CD8-positive, alpha-beta memory T cell (primary cell): Measurements from ENCODE around the gene RIPK3. TPM values are rescaled to one million over a fixed set of nuclear protein-coding genes. Genes with fewer than 3 reads are reported as not detected.

ENCODE experiments used
- CTCF ChIA-PET: fragments of 350-600 bp; sonication (Branson Sonifier 250); formaldehyde crosslinking; loops from one replicate; lab custom pipeline; 2021; ENCODE audit warnings: antibody characterized with exemption; lab: Charles Lee
- POLR2A ChIA-PET: fragments of 350-600 bp; sonication (Branson Sonifier 250); formaldehyde crosslinking; loops from one replicate; lab custom pipeline; 2021; ENCODE audit warnings: antibody characterized with exemption; lab: Charles Lee
- DNase-seq, 5 donors: peaks; one replicate each; pipeline versions ENCODE4 v3.0.0 to v3.0.0-alpha.2; 2020 to 2022; ENCODE audit warnings: mixed read lengths in 1 of 5
- H3K27ac ChIP-seq: one replicate; pipeline ENCODE4 v1.7.0; 2013; ENCODE audit warnings: low read depth, mild to moderate bottlenecking, low read length, moderate library complexity
- H3K27me3 ChIP-seq: 2 replicates; pipeline ENCODE4 v1.7.0; 2013; ENCODE audit warnings: low read length, mild to moderate bottlenecking; ENCODE audit not compliant: insufficient read depth, poor library complexity, severe bottlenecking
- H3K36me3 ChIP-seq: 2 replicates; pipeline ENCODE4 v1.7.0; 2013; ENCODE audit warnings: mild to moderate bottlenecking, low read length, moderate library complexity; ENCODE audit not compliant: insufficient read depth
- H3K4me1 ChIP-seq: 2 replicates; pipeline ENCODE4 v1.7.0; 2013; ENCODE audit warnings: mild to moderate bottlenecking, low read length, moderate library complexity; ENCODE audit not compliant: insufficient read depth
- H3K4me3 ChIP-seq: 2 replicates; pipeline ENCODE4 v1.7.0; 2013; ENCODE audit warnings: mild to moderate bottlenecking, low read length
- H3K9me3 ChIP-seq: 2 replicates; pipeline ENCODE4 v1.7.0; 2013; ENCODE audit warnings: mild to moderate bottlenecking, low read length
- H3K27ac Mint-ChIP-seq, 8 donors: one replicate each; pipeline ENCODE4 v1.8.0; 2020 to 2021; ENCODE audit warnings: mixed read lengths in 8 of 8, mild to moderate bottlenecking in 6 of 8, inconsistent platforms in 3 of 8, moderate library complexity in 3 of 8
- H3K27me3 Mint-ChIP-seq, 2 donors: one replicate each; pipeline ENCODE4 v1.8.0; 2020 to 2021; ENCODE audit warnings: mixed read lengths in 2 of 2, mild to moderate bottlenecking in 1 of 2, moderate library complexity in 1 of 2
- H3K36me3 Mint-ChIP-seq, 3 donors: one replicate each; pipeline ENCODE4 v1.8.0; 2020 to 2021; ENCODE audit warnings: mixed read lengths in 3 of 3, inconsistent platforms in 1 of 3, mild to moderate bottlenecking in 1 of 3
- H3K4me1 Mint-ChIP-seq, 3 donors: one replicate each; pipeline ENCODE4 v1.8.0; 2020 to 2021; ENCODE audit warnings: mixed read lengths in 3 of 3, inconsistent platforms in 1 of 3, mild to moderate bottlenecking in 1 of 3
- H3K4me3 Mint-ChIP-seq, 7 donors: one replicate each; pipeline ENCODE4 v1.8.0; 2020 to 2021; ENCODE audit warnings: mixed read lengths in 7 of 7, mild to moderate bottlenecking in 6 of 7, moderate library complexity in 4 of 7, inconsistent platforms in 2 of 7
- H3K9me3 Mint-ChIP-seq, 5 donors: one replicate each; pipeline ENCODE4 v1.8.0; 2020 to 2022; ENCODE audit warnings: mixed read lengths in 5 of 5, mild to moderate bottlenecking in 3 of 5, moderate library complexity in 2 of 5, inconsistent platforms in 1 of 5
- polyA plus RNA-seq: library from polyadenylated mRNA; unstranded; fragments of 300-500 nt; fragmentation: Illumina TruSeq; gene quantifications from one replicate; pipeline ENCODE4 v1.2.3, GENCODE V29; 2021
- total RNA-seq, 2 experiments: library from RNA; stranded (reverse); gene quantifications; one replicate each; pipeline ENCODE4 v1.2.3, GENCODE V29; 2021

RIPK3 gene
- total and polyA plus RNA-seq, 3 experiments from 2014 or later, result 11.6 to 15.4 (median 12.5) TPM

DNA sequence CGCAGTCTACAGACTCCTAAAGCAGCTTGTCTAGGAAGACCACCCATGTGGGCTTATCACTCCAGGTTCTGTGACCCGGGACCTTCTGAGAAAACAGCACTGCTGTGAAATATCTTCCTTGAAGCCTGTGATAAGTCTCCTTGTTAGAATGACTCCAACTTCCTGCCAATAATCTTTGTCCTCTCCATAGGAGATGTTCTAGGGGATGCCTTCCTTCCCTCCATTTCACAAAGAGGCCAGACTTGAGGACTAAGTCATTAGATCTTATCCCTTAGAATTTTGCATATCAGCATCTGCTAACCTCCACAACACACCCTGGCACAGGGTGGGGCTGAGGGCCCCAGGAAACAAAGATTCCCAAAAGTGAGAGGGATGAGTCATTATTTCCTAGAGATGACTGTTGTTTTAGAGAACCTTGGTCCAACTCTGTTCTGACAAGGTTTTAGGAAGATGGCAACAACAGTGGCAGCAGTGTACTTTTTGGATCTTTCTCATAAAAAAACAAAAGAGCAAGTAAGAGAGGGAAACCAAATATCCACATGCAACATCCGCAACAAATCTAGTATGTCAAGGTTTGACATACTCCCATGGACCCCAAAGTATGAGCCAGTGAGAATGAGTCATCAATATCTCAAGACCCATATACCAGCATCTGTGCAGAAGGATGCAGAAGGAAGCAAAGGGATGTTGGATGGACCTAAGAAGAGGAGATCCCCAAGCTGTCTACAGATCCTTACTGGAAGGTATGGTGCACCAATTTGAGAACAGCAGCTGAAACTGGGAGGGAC lies 22.5 kb downstream of the RIPK3 start:
- Histone ChIP-seq H3K27ac (no peak overlapping the region), H3K4me1 (peaks cover 31% of the 10 kb centered on the region), H3K36me3 (no peaks in the 10 kb centered on the region), H3K9me3 (no peaks in the 10 kb centered on the region), H3K4me3 (no peak overlapping the region), H3K27me3 (no peaks in the 10 kb centered on the region)
- ChIA-PET CTCF (interaction anchor here (0.7 to 1.9 kb wide), 4 partner anchors 9 to 20 kb away, joined by 3 to 6 read pairs (median 4); partner anchors contain the start of gene CIDEB), POLR2A (no interaction called here)
- Mint-ChIP-seq H3K27ac (peak overlapping the region in 4 of 8 donors; percentile 40 to 71 (median 63)), H3K27me3 (peaks cover 2 to 5% of the 10 kb centered on the region in 2 donors), H3K4me1 (peaks cover 36 to 41% (median 39%) of the 10 kb centered on the region in 3 donors), H3K36me3 (peaks cover 0 to 2% (median 0%) of the 10 kb centered on the region in 3 donors), H3K9me3 (no peaks in the 10 kb centered on the region), H3K4me3 (no peak overlapping the region)
- DNase-seq, result no peak

- H3K4me1 ChIP-seq, result peaks cover 38% of the 10 kb centered on the region
- peaks cover 2 to 5% of the 10 kb centered on the region in 2 donors for H3K27me3 Mint-ChIP-seq
- H3K9me3 Mint-ChIP-seq, result no peaks in the 10 kb centered on the region
- H3K4me3 Mint-ChIP-seq, result no peak overlapping the region
- H3K27me3 ChIP-seq, result no peaks in the 10 kb centered on the region
- no peaks in the 10 kb centered on the region for H3K36me3 ChIP-seq
- ChIA-PET POLR2A (no interaction called here), CTCF (interaction anchor here (0.7 to 1.3 kb wide), 2 partner anchors 8 to 17 kb away, joined by 3 to 4 read pairs; no protein-coding TSS in a partner anchor)
- no peak overlapping the region for H3K27ac Mint-ChIP-seq
- DNase-seq, result no peak
- H3K4me1 Mint-ChIP-seq, result peaks cover 43 to 48% (median 47%) of the 10 kb centered on the region in 3 donors
- H3K27ac ChIP-seq, result no peak overlapping the region
- no peak overlapping the region for H3K4me3 ChIP-seq
- H3K9me3 ChIP-seq, result no peaks in the 10 kb centered on the region
- peaks cover 0 to 2% (median 2%) of the 10 kb centered on the region in 3 donors for H3K36me3 Mint-ChIP-seq
Measured at GRCh38 chr14:24316597-24316950, 23.2 kb downstream of the RIPK3 start.

DNA sequence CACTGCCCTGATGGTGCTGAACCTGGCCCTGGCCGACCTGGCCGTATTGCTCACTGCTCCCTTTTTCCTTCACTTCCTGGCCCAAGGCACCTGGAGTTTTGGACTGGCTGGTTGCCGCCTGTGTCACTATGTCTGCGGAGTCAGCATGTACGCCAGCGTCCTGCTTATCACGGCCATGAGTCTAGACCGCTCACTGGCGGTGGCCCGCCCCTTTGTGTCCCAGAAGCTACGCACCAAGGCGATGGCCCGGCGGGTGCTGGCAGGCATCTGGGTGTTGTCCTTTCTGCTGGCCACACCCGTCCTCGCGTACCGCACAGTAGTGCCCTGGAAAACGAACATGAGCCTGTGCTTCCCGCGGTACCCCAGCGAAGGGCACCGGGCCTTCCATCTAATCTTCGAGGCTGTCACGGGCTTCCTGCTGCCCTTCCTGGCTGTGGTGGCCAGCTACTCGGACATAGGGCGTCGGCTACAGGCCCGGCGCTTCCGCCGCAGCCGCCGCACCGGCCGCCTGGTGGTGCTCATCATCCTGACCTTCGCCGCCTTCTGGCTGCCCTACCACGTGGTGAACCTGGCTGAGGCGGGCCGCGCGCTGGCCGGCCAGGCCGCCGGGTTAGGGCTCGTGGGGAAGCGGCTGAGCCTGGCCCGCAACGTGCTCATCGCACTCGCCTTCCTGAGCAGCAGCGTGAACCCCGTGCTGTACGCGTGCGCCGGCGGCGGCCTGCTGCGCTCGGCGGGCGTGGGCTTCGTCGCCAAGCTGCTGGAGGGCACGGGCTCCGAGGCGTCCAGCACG lies 23.8 kb downstream of the RIPK3 start:
- peak overlapping the region in 5 of 8 donors; percentile 47 to 89 (median 52) for H3K27ac Mint-ChIP-seq
- Histone ChIP-seq H3K4me3 (no peak overlapping the region), H3K27ac (no peak overlapping the region), H3K4me1 (peaks cover 41% of the 10 kb centered on the region), H3K27me3 (no peaks in the 10 kb centered on the region), H3K9me3 (no peaks in the 10 kb centered on the region), H3K36me3 (no peaks in the 10 kb centered on the region)
- POLR2A ChIA-PET, result no interaction called here
- no peak for DNase-seq
- peaks cover 2 to 5% of the 10 kb centered on the region in 2 donors for H3K27me3 Mint-ChIP-seq
- peak overlapping the region in 3 of 7 donors; percentile 28 to 66 (median 61) for H3K4me3 Mint-ChIP-seq
- CTCF ChIA-PET, result interaction anchor here (1.3 to 17.7 kb wide), 2 partner anchors 12 to 17 kb away, joined by 4 to 265 read pairs; partner anchors contain the start of gene ADCY4
- no peaks in the 10 kb centered on the region for H3K9me3 Mint-ChIP-seq
- H3K4me1 Mint-ChIP-seq, result peaks cover 45 to 51% (median 49%) of the 10 kb centered on the region in 3 donors
- H3K36me3 Mint-ChIP-seq, result peaks cover 0 to 2% (median 2%) of the 10 kb centered on the region in 3 donors

DNA sequence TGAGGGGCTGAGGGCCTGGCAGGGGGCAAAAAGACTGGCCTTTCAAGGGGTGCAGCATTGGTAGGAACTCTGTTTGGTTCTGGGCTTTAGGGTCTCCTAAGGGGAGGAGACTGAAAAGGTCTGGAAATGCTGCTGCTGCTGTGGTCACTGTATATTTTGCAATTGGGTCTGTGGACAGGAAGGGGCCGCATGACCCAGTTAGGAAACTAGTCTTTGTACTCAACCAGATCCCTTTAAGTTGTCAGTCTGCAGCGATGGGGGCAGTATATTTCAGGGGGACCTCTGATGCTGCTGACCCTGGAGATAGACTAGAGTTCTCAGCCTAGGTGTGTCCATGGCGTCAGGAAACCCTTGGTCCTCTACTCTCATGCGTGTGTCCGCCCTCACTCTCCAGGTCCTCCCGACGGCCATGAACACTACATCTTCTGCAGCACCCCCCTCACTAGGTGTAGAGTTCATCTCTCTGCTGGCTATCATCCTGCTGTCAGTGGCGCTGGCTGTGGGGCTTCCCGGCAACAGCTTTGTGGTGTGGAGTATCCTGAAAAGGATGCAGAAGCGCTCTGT lies 24.5 kb downstream of the RIPK3 start:
- peaks cover 47 to 54% (median 51%) of the 10 kb centered on the region in 3 donors for H3K4me1 Mint-ChIP-seq
- Histone ChIP-seq H3K4me1 (peaks cover 43% of the 10 kb centered on the region), H3K27ac (no peak overlapping the region), H3K27me3 (no peaks in the 10 kb centered on the region), H3K9me3 (no peaks in the 10 kb centered on the region), H3K36me3 (no peaks in the 10 kb centered on the region), H3K4me3 (no peak overlapping the region)
- DNase-seq, result no peak
- H3K27ac Mint-ChIP-seq, result peak overlapping the region in 6 of 8 donors; percentile 51 to 97 (median 90)
- peaks cover 0 to 2% (median 2%) of the 10 kb centered on the region in 3 donors for H3K36me3 Mint-ChIP-seq
- H3K4me3 Mint-ChIP-seq, result peak overlapping the region in 4 of 7 donors; percentile 61 to 88 (median 76)
- no peaks in the 10 kb centered on the region for H3K9me3 Mint-ChIP-seq
- ChIA-PET CTCF (interaction anchor here (17.7 kb wide), 1 partner anchor 13 kb away, joined by 265 read pairs; the partner anchor contains the start of gene ADCY4), POLR2A (no interaction called here)
- peaks cover 2 to 4% of the 10 kb centered on the region in 2 donors for H3K27me3 Mint-ChIP-seq

DNA sequence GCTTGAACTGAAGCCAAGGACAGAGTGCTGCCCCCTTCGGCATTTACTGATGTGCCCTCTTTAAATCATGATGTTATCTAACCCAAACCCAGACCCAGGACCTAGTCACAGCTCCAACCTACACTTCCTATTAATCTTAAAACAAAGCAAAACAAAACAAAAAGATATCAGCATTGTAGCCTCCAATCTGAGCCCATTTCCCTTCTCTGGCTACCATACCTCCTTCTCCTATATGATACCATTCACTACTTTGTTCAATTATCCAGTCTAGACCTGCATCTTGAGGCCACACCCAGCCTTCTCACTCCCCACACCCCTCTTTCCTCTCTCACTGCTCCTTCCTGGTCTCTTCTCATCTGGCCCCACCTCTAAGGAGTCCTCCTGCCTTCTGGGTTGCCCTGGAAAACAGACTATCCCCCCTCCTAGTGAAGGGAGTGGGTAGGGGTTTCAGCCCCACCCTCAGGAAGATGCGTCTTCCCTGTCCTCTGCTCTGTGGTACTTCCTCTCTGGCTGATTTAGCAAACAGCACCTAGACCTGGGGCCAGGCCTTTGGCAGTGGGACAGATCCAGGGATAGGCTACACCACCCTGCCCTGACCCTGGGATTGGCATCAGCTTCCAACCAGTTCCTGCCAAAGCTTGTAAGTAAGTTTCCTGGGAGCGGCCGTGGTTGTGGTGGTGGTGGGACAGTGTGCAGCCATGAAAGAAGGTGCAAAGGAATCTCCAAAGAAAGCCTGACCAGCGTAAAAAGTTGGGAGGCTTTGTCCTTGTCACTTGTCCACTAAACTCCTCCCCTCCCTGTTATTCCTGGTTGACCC lies 25.2 kb downstream of the RIPK3 start:
- Mint-ChIP-seq H3K27me3 (peaks cover 0 to 2% of the 10 kb centered on the region in 2 donors), H3K27ac (peak overlapping the region; percentile 89 to 99 (median 93)), H3K4me1 (peaks cover 55 to 61% (median 57%) of the 10 kb centered on the region in 3 donors), H3K4me3 (peak overlapping the region in 6 of 7 donors; percentile 65 to 89 (median 86)), H3K9me3 (no peaks in the 10 kb centered on the region), H3K36me3 (peaks cover 0 to 2% (median 2%) of the 10 kb centered on the region in 3 donors)
- Histone ChIP-seq H3K27me3 (no peaks in the 10 kb centered on the region), H3K27ac (no peak overlapping the region), H3K36me3 (no peaks in the 10 kb centered on the region), H3K9me3 (no peaks in the 10 kb centered on the region), H3K4me3 (peak overlapping the region; percentile 33), H3K4me1 (peaks cover 51% of the 10 kb centered on the region)
- ChIA-PET CTCF (interaction anchor here (17.7 kb wide), 1 partner anchor 14 kb away, joined by 265 read pairs; the partner anchor contains the start of gene ADCY4), POLR2A (interaction anchor here (1.0 to 1.7 kb wide), 2 partner anchors 14 to 128 kb away, joined by 3 to 5 read pairs; partner anchors contain the start of genes NOP9 and SDR39U1)
- no peak for DNase-seq

DNA sequence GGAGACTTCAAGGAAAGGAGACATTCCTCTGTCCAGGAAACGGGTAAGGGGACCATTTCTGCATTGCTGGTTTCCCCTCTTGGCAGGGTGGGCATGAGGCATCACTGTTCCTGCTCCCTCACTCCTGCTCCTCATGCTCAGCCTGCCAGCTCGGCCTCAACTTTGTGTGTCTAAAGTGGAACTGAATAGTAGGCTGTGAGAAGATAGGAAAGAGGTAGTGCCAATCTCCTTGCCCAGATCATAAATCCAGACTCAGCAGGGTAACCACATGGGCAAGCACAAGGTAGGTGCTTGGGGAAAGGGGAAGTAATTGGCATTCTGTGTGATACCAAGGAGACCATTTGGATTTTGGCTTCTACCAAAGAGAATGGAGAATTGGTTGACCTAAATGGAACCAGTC lies 25.9 kb downstream of the RIPK3 start:
- H3K27ac Mint-ChIP-seq, result peak overlapping the region; percentile 82 to 99 (median 93)
- no peak overlapping the region for H3K27ac ChIP-seq

More for the DNA sequence above, 25.9 kb downstream of the RIPK3 start:
- Histone ChIP-seq H3K9me3 (no peaks in the 10 kb centered on the region), H3K4me3 (peak overlapping the region; percentile 33), H3K27me3 (no peaks in the 10 kb centered on the region), H3K4me1 (peaks cover 57% of the 10 kb centered on the region), H3K36me3 (no peaks in the 10 kb centered on the region)
- ChIA-PET CTCF (interaction anchor here (4.3 to 17.7 kb wide), 2 partner anchors 15 to 43 kb away, joined by 20 to 265 read pairs; partner anchors contain the start of genes ADCY4 and RABGGTA), POLR2A (interaction anchor here (0.7 to 1.7 kb wide), 4 partner anchors 12 to 128 kb away, joined by 3 to 5 read pairs (median 3); partner anchors contain the start of genes NOP9 and SDR39U1)
- Mint-ChIP-seq H3K27me3 (peaks cover 0 to 2% of the 10 kb centered on the region in 2 donors), H3K4me1 (peaks cover 61 to 68% (median 62%) of the 10 kb centered on the region in 3 donors), H3K9me3 (no peaks in the 10 kb centered on the region), H3K36me3 (peaks cover 0 to 3% (median 2%) of the 10 kb centered on the region in 3 donors), H3K4me3 (peak overlapping the region; percentile 65 to 89 (median 87))
- no peak for DNase-seq
